ENCODE data around the gene MTNR1B. TPM values are rescaled to one million over a fixed set of nuclear protein-coding genes. Genes with fewer than 3 reads are reported as not detected.

Gene MTNR1B
- total and polyA plus RNA-seq, 4 donors: not detected

- Histone ChIP-seq H3K4me1 (ENCODE audit: control insufficient read depth in 4 of 4, insufficient read depth in 4 of 4, low read length in 3 of 4) (no peaks in the 10 kb centered on the region), H3K9me3 (ENCODE audit: control insufficient read depth in 4 of 4, low read length in 3 of 4) (no peaks in the 10 kb centered on the region), H3K27me3 (ENCODE audit: control insufficient read depth in 4 of 4, insufficient read depth in 4 of 4, low read length in 3 of 4) (no peaks in the 10 kb centered on the region), H3K36me3 (ENCODE audit: control insufficient read depth in 4 of 4, insufficient read depth in 3 of 4, low read depth in 1 of 4, low read length in 3 of 4) (no peaks in the 10 kb centered on the region), H3K27ac (ENCODE audit: low read depth in 1 of 2, low read length in 2 of 2) (no peak overlapping the region), H3K4me3 (ENCODE audit: low read depth in 1 of 3, low read length in 3 of 3) (no peak overlapping the region), H3K9ac (ENCODE audit: low read depth in 1 of 2, low read length in 2 of 2) (no peak overlapping the region)
- TF ChIP-seq RAD21 (IDR thresholded peaks at IDR 0.05) (peak; percentile 95 to 96), CTCF (IDR thresholded peaks at IDR 0.05; ENCODE audit: low read depth, low read length, missing input control) (peak; percentile 85), YY1 (IDR thresholded peaks at IDR 0.05) (no peak)
- DNase-seq (ENCODE audit: low spot score): no peak
- 30% methylated on average over 12 of the region's 12 CpGs for WGBS
These were observed 27.5 kb upstream of the MTNR1B start for GRCh38 chr11:92941676-92942571.

DNA sequence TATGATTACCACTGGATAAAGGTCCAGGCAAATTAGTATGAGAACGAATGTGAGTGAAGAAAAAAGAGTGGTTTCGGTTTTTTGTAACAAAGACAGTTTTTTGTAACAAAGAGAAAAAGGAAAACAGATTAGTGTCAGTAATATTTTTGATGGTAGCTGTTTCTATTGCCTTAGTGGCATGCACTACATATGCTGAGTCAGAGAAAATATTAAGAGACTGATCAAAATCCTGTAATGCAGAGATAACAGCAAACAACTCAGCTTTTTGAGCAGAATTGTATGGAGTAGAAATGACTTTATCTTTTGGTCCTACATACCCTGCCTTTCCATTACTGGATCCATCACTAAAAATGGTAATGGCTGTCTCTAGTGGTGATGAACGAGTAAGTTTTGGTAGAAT lies 22.7 kb upstream of the MTNR1B start:
- no peak overlapping the region for H3K9ac ChIP-seq (ENCODE audit: low read depth in 1 of 2, low read length in 2 of 2)
- WGBS: 88% methylated on average over 3 of the region's 3 CpGs
- no peak for TF ChIP-seq HNF4G (IDR thresholded peaks at IDR 0.05)
- no peak for TF ChIP-seq RXRA (IDR thresholded peaks at IDR 0.05)
- no peak for TF ChIP-seq NR2F2 (IDR thresholded peaks at IDR 0.05)
- no peak overlapping the region for H3K27ac ChIP-seq (ENCODE audit: low read depth in 1 of 2, low read length in 2 of 2)
- no peaks in the 10 kb centered on the region for H3K27me3 ChIP-seq (ENCODE audit: control insufficient read depth in 4 of 4, insufficient read depth in 4 of 4, low read length in 3 of 4)
- no peaks in the 10 kb centered on the region for H3K9me3 ChIP-seq (ENCODE audit: control insufficient read depth in 4 of 4, low read length in 3 of 4)
- no peaks in the 10 kb centered on the region for H3K36me3 ChIP-seq (ENCODE audit: control insufficient read depth in 4 of 4, insufficient read depth in 3 of 4, low read depth in 1 of 4, low read length in 3 of 4)
- DNase-seq (ENCODE audit: low spot score): no peak
- peaks cover 0 to 7% (median 4%) of the 10 kb centered on the region in 4 donors for H3K4me1 ChIP-seq (ENCODE audit: control insufficient read depth in 4 of 4, insufficient read depth in 4 of 4, low read length in 3 of 4)
- no peak overlapping the region for H3K4me3 ChIP-seq (ENCODE audit: low read depth in 1 of 3, low read length in 3 of 3)

GRCh38 chr11:92948116-92948515 lies 21.3 kb upstream of the MTNR1B start:
- peak overlapping the region in 1 of 3 donors; percentile 20 for H3K4me3 ChIP-seq (ENCODE audit: low read depth in 1 of 3, low read length in 3 of 3)
- no peaks in the 10 kb centered on the region for H3K9me3 ChIP-seq (ENCODE audit: control insufficient read depth in 4 of 4, low read length in 3 of 4)
- 57% methylated on average over 5 of the region's 5 CpGs for whole genome bisulfite sequencing
- peaks cover 0 to 7% (median 4%) of the 10 kb centered on the region in 4 donors for H3K4me1 ChIP-seq (ENCODE audit: control insufficient read depth in 4 of 4, insufficient read depth in 4 of 4, low read length in 3 of 4)
- no peaks in the 10 kb centered on the region for H3K36me3 ChIP-seq (ENCODE audit: control insufficient read depth in 4 of 4, insufficient read depth in 3 of 4, low read depth in 1 of 4, low read length in 3 of 4)
- no peak overlapping the region for H3K27ac ChIP-seq (ENCODE audit: low read depth in 1 of 2, low read length in 2 of 2)
- DNase-seq (ENCODE audit: low spot score): no peak
- no peaks in the 10 kb centered on the region for H3K27me3 ChIP-seq (ENCODE audit: control insufficient read depth in 4 of 4, insufficient read depth in 4 of 4, low read length in 3 of 4)
- peak; percentile 38 to 55 for TF ChIP-seq RAD21 (IDR thresholded peaks at IDR 0.05)
- TF ChIP-seq ZBTB33 (IDR thresholded peaks at IDR 0.05): no peak
- peak; percentile 79 for TF ChIP-seq SP1 (IDR thresholded peaks at IDR 0.05)
- TF ChIP-seq HNF4G (IDR thresholded peaks at IDR 0.05): no peak
- peak; percentile 86 for TF ChIP-seq YY1 (IDR thresholded peaks at IDR 0.05)
- TF ChIP-seq NR2F2 (IDR thresholded peaks at IDR 0.05): no peak
- TF ChIP-seq, protein P1, sequence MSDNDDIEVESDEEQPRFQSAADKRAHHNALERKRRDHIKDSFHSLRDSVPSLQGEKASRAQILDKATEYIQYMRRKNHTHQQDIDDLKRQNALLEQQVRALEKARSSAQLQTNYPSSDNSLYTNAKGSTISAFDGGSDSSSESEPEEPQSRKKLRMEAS (IDR thresholded peaks at IDR 0.05): no peak
- TF ChIP-seq FOXA1 (IDR thresholded peaks at IDR 0.05): peak; percentile 51
- TF ChIP-seq, protein P2, sequence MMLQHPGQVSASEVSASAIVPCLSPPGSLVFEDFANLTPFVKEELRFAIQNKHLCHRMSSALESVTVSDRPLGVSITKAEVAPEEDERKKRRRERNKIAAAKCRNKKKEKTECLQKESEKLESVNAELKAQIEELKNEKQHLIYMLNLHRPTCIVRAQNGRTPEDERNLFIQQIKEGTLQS (IDR thresholded peaks at IDR 0.05): no peak
- peak; percentile 26 to 46 for TF ChIP-seq HNF4A (conservative IDR thresholded peaks at IDR 0.05)
- peak in 1 of 2 donors; percentile 46 for TF ChIP-seq JUND (IDR thresholded peaks at IDR 0.05)
- no peak for TF ChIP-seq FOXA2 (IDR thresholded peaks at IDR 0.05)
- TF ChIP-seq GABPA (IDR thresholded peaks at IDR 0.05 in 1 of 2, conservative IDR thresholded peaks at IDR 0.05 in 1 of 2): no peak
- H3K9ac ChIP-seq (ENCODE audit: low read depth in 1 of 2, low read length in 2 of 2): no peak overlapping the region

All from liver (tissue), 9 donors.